ENCODE measurements around the gene RAP2A.

- TF ChIP-seq STAG1 (CRISPR knock-in tag; IDR thresholded peaks at IDR 0.05; ENCODE audit: borderline replicate concordance) = no peak
- no peak for TF ChIP-seq ZBTB33 (CRISPR knock-in tag; IDR thresholded peaks at IDR 0.05)
- no peak for TF ChIP-seq CTCF (IDR thresholded peaks at IDR 0.05 in 2 of 3, conservative IDR thresholded peaks at IDR 0.05 in 1 of 3; ENCODE audit: insufficient read depth in 2 of 3, low read depth in 1 of 3, low read length in 3 of 3)
- no peak for TF ChIP-seq SIN3A (IDR thresholded peaks at IDR 0.05; ENCODE audit: borderline replicate concordance in 2 of 2, control insufficient read depth in 1 of 2, low read depth in 2 of 2, low read length in 2 of 2)
- TF ChIP-seq POLR2AphosphoS5 (IDR thresholded peaks at IDR 0.05; ENCODE audit: control insufficient read depth, insufficient read depth, low read depth, low read length) = no peak
- no peak for TF ChIP-seq ZNF561 (CRISPR knock-in tag; conservative IDR thresholded peaks at IDR 0.05)
- no peak for TF ChIP-seq KLF16 (IDR thresholded peaks at IDR 0.05)
- TF ChIP-seq EZH2 (IDR thresholded peaks at IDR 0.05; ENCODE audit: borderline replicate concordance, low read depth, low read length) = no peak
Observed at GRCh38 chr13:97423300-97424045, 10.5 kb upstream of the RAP2A start.
